Dedifferentiated amniotic fluid mesenchymal stem cell (primary cell): Measurements from ENCODE around the gene SCAMP3.
A peak's percentile ranks its signal among the peaks of the same experiment; 100 is the strongest.

Experiments used
- DNase-seq: peaks from one replicate; pipeline ENCODE4 v3.0.0-alpha.2; 2016; ENCODE audit errors: extremely low spot score

Gene SCAMP3

DNA sequence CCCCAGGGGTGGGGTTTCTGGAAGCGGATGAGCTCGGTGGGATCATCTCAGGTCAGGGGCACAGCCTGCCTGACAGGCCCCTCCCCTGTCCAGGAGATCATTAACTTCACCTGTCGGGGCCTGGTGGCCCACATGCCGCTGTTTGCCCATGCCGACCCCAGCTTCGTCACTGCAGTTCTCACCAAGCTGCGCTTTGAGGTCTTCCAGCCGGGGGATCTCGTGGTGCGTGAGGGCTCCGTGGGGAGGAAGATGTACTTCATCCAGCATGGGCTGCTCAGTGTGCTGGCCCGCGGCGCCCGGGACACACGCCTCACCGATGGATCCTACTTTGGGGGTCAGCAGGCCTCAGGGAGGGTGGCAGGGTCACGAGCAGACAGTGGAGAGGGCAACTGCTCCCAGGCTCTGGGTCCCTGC lies 23.5 kb upstream of the SCAMP3 start:
- DNase-seq = no peak

DNA sequence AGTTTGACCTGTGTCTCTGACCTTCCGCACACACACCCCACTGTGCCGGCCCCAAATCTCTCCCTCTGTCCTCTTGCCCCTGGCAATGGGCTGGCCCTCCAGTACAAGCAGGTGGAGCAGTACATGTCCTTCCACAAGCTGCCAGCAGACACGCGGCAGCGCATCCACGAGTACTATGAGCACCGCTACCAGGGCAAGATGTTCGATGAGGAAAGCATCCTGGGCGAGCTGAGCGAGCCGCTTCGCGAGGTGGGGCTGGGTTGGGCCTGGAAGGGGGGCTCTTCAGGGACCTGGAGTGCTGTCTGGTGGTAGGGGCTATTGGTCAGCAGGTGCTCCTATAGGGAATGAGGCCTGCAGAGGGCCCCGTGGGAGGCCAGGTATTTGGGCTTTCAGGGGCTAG lies 22.9 kb upstream of the SCAMP3 start:
- DNase-seq = no peak

DNA sequence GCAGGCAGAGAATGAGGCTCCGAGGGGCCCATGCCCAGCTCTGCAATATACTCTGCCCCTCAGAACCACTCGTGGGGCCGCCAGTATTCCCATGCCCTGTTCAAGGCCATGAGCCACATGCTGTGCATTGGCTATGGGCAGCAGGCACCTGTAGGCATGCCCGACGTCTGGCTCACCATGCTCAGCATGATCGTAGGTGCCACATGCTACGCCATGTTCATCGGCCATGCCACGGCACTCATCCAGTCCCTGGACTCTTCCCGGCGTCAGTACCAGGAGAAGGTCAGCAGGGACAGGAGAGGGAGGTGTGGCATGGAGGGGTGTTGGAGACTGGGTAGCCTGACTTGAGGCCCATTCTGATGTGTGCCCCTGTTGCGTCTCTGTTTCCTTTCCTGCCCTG lies 22.3 kb upstream of the SCAMP3 start:
- no peak for DNase-seq

DNA sequence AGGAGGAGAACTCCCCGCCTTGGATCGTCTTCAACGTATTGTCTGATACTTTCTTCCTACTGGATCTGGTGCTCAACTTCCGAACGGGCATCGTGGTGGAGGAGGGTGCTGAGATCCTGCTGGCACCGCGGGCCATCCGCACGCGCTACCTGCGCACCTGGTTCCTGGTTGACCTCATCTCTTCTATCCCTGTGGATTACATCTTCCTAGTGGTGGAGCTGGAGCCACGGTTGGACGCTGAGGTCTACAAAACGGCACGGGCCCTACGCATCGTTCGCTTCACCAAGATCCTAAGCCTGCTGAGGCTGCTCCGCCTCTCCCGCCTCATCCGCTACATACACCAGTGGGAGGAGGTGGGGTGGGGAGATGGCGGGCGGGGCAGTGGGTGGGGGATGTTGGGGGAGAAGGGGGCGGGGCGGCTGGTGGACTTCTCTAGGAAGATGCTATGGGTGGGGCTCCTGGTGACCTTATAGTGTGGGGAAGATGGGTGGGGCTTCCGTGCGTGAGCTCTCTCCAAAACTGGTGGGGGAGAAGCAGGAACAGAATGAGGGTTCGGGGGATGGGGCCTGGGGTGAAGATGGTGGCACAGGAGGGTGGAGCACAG lies 20.4 kb upstream of the SCAMP3 start:
- DNase-seq = no peak

DNA sequence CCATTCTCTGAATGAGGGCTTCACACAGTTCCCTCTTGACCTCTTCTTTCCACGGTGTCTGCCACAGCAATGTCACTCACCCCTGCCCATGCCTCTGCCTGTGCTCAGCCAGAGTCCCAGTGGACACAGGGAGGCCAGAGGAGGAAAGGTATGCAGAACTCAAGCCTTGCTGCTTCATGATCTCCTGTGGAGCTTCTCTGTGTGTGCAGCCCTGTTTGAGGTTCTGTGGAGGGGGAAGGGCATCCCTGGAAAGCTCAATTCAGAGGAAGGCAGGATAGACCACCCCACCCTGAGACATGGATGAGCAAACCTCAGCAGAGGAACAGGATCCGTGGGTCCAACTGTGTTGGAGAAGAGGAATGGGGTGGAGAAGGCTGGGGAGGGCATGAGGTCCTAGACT lies 17.1 kb upstream of the SCAMP3 start:
- DNase-seq = no peak

DNA sequence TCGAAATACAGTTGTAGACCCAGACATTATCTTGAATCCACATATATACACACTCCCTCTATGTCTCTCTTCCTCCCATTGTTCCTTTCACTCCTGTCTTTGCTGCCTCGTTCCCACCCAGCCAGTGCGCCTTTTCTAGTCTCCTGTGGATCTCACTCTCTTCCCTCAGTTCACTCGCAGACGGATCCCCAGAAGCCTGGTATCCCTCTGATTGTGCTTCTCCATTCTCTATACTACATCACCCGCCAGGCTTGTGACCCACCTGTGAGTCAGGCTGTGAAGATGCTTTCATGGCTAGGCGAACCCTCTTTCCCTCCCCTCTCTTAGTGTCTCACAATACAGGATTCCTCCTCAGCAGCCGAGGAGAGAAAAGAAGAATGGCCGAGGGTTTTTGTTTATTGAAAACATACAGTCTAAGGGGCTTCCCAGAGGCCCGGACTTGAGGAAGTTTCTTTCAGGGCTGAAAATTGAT lies 16.6 kb upstream of the SCAMP3 start:
- DNase-seq = no peak

DNA sequence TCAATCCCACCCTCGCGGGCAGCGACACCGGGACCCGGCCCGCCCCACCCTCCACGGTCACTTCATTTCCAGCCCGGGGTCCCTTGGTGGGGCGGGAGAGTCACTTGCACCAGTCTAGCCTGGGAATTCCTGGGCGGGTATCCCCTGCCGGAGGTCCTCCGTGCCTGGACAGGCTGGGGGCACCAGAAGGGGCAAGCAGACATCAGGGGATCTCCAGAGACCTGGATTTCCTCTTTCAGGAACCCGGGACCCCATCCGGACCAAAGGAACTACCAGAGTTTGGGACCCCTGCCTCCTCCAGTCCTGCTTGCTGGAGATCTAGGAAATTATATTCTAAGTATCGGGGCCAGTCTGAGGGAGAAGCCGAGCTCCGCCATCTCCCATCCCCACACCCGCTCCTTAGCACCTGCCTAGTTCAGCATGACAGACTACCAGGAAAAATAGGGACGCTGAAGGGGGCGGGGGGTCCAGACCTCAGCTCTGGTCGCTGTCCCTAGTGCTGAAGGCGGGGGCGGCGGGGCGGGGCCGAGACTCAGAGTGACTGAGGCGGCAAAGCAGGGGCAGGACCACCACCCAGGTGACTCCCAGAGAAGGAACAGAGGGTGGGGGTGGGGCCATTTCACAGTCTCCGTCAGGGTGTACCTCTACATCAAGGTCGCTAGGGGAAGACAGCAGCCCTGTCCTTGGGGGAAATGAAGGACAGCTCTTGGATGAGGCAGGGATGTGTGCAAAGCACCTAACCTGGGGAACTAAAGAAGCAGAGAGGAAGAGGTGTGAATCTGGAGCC lies 15.9 kb upstream of the SCAMP3 start:
- DNase-seq = no peak

DNA sequence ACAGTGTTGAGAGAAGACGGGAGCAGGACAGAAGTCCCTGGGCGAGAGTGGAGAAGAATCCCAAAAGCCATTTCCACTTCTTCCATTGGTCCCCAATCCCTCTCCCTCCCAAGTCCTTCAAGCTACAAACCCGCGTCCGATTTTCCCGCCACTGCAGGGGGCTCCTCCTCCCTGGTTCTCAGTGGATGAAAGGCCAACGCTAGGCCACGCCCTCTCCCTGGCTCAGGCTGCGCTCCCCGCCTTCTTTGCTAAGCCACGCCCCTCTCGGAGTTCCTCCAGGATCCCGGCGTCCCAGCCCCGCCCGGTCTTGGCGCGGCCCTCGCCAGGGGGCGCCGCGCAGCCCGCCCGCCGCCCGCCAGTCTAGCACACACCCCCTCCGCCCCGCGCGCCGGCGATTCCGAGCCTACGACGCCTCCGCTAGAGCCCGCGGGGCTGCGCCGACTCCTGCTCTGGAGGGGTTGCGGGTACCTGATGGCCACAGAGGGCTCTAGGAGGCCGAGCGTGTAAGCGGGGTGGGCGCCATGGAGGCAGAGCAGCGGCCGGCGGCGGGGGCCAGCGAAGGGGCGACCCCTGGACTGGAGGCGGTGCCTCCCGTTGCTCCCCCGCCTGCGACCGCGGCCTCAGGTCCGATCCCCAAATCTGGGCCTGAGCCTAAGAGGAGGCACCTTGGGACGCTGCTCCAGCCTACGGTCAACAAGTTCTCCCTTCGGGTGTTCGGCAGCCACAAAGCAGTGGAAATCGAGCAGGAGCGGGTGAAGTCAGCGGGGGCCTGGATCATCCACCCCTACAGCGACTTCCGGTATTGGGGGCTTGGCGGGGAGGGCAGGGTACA lies 15.1 kb upstream of the SCAMP3 start, which contains the start of gene HCN3:
Gene HCN3 (plus strand): TSS at position 394 of the 832 bp plus-strand sequence. CDS start 128 bp downstream, at position 522.
- peak; percentile 96 for DNase-seq

DNA sequence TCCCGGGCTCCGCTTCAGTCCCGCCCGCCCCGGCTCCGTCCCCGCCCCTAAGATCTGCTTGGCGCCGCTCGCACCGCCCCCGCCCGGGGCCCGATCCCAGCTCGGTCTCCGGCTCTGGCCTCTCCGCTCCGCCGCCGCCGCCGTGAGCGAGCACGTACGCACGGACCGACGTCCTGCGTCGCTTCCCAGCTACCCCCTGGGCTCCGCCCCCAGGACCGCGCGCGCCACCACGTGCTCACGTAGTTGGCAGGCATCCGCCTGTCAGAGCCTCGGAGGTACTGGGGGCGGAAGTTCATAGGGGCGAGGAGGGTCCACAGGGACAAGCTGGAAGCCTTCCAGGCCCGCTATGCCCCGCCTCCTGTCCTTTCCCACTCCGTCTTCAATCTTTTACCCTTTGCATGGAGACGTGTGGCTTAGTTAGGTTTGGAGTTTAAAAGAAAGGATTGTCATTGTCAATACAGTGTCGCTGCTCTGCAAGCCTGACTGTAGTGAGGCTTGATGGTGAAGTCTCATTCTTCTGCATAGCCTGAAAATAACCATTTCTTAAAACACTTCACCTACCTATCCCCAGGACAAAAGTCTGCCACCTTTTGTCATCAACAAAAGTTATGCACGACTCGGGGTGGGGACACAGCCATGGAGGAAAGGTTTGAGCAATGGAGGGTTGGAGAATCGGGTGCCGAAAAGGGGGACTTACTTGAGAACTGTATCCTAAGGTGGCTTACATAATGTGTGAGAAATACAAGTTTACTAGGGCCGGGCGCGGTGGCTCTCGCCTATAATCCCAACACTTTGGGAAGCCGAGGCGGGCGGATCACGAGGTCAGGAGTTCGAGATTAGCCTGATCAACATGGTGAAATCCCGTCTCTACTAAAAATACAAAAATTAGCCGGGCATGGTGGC lies 11.4 kb upstream of the SCAMP3 start, which contains the start of gene CLK2:
Gene CLK2 (minus strand): TSS at position 162 of the 903 bp plus-strand sequence. CDS start 2,527 bp downstream, outside the sequence.
- DNase-seq = peak; percentile 81

DNA sequence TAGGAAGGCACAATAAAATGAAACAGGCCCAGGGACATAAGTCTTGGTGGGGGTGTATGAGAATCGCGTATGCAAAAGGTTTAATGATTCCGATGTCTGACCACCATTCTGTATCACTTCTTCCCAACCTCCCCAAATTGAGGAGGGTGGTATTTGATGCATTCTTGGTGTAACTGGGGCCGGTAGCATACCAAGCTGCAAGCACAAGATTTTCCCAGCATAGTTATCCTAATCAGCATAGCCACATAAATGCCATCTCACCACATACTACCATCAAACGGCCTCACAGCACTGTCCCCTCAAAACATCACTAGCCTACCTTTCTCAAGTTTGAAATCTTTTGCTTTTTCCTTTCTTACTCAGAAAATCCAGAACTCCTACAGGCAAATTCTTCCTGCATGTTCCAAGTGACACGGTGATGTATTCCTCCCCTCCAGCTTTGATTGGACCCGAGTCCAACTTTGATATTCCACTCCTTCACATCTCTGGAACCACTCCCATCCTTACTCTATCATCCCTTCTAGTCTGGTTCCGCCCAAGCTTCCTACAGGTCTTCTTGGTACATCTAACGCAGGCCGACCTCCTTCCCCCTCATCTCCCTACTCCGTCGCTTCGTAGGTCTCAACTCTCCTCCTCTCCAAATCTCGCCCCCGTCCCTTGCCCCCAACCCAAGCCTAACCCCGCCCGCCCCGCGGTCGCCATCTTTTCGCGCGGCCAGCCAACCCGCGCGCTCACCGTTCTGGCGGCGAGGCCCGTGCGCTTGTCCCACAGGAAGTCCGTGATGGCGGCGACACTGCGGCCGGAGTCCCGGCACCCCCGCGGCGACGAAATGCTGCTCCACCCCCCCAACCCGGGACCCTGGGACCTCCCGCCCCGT lies 10.5 kb upstream of the SCAMP3 start:
- DNase-seq = peak; percentile 62

DNA sequence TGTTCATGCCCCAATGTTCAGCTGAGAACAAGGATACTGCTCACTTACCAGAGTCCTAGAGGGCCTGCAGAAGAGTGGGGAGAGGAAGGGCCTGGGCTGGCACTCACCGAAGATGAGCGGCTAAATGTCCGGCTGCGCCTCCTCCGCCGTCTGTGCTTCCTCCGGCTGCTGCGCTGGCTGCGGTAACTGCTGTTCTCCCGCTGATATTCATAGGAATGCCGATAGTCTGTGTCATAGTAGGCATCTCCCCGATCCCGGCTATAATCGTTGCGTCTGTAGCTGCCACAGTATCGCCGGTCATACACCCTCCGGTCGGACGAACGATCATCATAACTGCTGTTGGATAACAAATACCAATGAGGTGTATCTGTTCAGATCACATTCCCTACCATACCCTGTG lies 7.2 kb upstream of the SCAMP3 start:
- DNase-seq = no peak

DNA sequence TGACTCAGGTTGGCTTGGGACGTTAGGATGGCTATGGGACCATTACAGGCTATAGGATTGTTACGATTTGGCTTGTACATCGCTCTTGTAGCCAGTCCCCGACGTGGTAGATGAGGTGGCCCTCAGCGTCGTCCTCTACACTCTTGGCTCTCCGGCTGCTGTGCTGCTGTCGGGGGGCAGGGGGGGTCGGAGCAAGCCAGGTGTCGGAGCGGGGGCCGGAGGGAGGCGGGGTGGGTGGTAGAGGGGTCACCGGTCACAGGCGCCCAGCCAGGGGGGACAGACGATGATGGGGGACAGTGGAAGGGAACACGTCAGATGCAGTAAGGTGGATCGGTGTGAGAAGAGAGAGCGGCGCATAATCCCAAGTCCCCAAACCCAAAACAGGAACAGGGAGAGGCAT lies 6.5 kb upstream of the SCAMP3 start:
- DNase-seq = no peak

DNA sequence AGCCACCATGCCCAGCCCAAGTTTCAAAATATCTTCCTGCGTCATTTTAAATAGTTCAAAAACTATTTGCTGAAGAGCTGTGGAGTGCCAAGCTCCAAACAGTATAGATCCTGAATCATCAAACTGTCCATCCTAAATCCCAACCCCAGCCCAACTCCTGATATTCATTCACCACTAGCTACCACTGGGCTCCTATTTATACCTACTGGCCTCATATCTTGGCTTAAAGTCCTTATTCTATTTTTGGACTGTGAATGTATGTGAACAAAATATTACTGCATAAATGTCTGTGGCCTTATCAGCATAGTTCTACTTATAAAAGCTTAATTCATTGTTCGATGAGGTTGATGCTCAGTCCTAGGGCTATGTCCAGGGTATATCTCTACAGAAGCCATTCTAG lies 5.2 kb upstream of the SCAMP3 start:
- no peak for DNase-seq

DNA sequence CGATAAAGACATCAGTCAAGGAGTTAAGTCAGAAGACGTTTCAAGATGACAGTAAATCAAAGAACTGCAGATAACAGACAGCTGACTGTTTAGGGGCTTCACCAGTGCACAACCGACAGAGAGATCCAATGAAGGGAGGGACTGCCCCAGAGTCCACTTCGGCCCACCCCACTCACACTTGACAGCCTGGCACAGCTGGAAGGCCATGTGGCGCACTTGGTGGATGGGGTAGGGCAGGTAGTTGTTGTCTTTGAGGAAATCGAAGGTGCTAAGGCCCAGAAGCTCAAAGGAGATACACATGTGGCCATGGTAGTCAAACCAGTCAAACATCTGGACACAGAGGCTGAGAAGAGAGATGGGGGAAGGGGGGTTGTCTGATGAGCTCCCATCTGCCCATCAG lies 4.4 kb upstream of the SCAMP3 start:
- no peak for DNase-seq

DNA sequence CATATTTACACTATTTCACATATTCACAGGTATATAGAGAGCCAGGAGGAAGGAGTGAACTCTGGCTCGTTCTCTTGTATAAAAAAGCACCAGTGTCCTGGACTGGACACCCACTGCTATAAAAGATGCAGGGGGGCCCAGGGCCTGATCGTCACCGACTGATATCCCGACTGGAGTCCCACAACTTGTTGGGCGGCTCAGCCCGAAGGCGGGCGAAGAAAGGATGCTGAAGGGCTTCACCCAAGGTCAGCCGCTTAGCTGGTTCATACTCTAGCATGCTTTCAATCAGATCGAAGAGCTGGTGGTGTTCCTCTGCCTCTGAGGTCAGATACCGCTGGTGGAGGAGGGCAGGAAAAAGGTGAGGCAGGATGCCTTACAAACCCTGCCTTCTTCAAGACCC lies 907 bp upstream of the SCAMP3 start:
- DNase-seq = no peak

DNA sequence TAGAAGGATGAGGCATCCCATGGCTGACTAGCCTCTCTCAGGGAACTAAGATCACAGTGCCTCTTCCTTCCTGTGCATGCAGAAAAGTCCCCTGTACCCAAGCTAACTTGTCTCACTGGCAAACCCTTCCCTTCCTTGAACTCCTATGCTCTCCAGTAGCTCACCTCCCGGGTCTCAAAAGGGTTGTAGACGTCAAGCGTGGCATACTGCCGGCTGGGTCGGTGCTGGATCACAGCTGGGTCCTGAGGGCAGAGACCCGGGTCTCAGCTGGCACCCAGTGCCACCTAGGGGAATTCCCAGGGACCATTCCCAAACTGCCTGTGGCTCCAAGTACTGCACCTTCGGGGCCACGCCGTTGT lies 688 bp downstream of the SCAMP3 start:
- no peak for DNase-seq

DNA sequence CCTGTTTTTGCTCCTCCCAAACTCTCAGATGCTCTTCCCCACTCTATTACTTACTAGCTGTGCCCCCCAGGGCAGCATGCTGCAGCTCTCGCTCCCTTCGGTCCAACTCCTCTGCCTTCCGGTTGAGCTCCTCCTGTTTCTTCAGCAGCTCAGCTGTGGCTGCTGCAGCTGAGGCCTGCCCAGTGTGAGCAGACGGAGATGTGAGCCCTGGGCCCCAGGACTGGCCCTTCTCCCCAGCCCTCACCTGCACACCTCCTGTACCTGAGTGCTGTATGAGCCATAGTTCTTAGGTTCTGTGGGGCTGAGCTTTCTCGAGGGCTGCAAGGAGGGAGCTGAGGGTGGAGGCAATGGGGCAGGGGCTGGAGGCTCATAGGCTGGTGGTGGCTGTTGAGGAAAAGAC lies 1.9 kb downstream of the SCAMP3 start:
- no peak for DNase-seq

DNA sequence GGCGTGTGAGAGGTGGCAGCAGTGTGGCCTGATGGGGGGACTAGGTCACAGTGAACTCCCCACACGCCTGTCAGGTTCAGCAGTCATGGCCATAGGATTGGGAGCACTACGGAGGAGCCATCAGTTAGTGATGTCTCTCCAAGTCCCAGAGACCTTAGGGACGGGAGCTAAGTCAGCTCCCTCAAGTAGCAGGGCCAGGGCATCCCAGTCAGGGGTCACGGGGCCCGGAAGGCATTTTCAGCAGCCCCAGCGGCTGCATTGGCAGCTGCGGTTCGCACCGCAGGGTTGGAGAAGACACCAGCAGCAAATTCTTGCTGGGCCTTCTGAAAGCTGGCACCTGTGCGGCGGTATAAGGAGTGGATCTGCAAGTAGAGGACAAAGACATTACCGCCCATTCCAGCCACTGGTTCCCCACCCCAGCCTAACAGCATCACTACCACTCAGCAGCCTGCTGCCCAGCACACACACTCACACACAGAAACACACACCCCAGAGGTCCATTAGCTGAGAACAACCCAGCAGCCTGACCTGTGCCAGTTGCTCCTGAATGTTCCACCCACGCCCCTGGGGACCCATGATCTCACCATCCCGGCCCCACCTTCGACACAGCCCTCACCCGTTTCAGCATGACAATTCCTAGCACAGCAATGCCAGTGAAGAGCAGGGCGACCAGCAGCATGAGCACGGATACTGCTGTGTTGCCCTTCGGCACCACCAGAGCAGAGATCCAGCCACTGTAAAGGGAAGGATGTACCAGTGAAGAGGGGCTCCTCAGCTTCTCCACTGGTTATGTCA lies 5.9 kb downstream of the SCAMP3 start:
- no peak for DNase-seq

DNA sequence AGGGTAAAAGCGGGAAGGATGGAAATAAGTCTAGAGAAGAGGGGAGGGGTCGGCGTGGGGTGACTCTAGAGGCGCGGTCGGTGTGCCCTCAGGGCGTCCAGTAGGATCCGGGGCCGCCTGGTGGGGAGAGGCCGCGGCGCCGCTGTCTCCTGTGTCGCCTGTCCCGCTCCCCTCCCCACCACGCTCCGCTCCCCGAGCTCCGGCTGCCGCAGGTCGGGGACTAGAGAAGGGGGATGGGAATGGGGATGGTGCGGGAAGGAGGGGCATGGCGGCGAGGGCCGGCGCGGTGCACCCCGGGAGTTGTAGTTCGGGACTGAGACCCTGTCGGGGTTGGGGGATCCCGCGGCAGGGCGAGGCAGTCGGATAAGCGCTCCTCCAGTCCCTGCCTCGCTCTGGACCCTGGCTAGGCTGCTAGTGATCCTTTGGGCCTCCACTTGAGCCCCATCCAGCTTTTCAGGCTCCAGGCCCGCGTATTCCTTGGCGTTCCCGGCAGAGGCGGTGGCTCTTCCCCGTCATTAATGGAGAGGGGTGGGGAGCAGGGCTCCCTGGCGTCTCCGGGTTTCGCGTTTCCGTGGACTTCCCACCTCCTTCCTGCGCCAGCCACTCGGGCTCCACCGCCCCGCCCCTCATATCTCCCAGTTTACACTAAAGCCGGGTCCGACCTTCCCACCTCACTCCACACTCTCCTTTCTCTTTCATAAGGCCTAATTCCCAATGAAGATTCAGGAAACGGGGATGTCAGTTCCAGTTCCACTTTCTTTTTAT lies 6.7 kb downstream of the SCAMP3 start, which contains the start of gene ENTREP3:
Gene ENTREP3 (minus strand): TSS at position 241 of the 765 bp plus-strand sequence. CDS start 606 bp downstream, outside the sequence.
- peak; percentile 65 for DNase-seq
